ENCODE results near the gene MYOM1. TPM values are rescaled to one million over a fixed set of nuclear protein-coding genes. Genes with fewer than 3 reads are reported as not detected.

MYOM1 gene
- total RNA-seq, 4 donors from 2014 or later, result 0.23 to 2.5 (median 0.52) TPM

GRCh38 chr18:3119401-3120341, 100.1 kb downstream of the MYOM1 start:
- H3K27ac ChIP-seq, result peak overlapping the region in 2 of 4 donors; percentile 43 to 73
- 91 to 92% methylated on average over 12 of the region's 12 CpGs for WGBS, 2 donors
- no peak for TF ChIP-seq CTCF (IDR thresholded peaks at IDR 0.05)
- no peak for TF ChIP-seq POLR2A (IDR thresholded peaks at IDR 0.05)
- H3K27me3 ChIP-seq, result no peaks in the 10 kb centered on the region
- no peak for DNase-seq
- H3K9me3 ChIP-seq, result no peaks in the 10 kb centered on the region
- peaks cover 0 to 33% (median 0%) of the 10 kb centered on the region in 3 donors for H3K4me1 ChIP-seq
- H3K4me3 ChIP-seq, result no peak overlapping the region
- no peaks in the 10 kb centered on the region for H3K36me3 ChIP-seq
- intact Hi-C loops (cut with DNase I), result no loop called here

GRCh38 chr18:3118195-3119010, 101.4 kb downstream of the MYOM1 start:
- Histone ChIP-seq H3K27ac (peak overlapping the region in 2 of 4 donors; percentile 40 to 72), H3K4me1 (peaks cover 0 to 34% (median 0%) of the 10 kb centered on the region in 3 donors), H3K9me3 (no peaks in the 10 kb centered on the region), H3K36me3 (no peaks in the 10 kb centered on the region), H3K27me3 (no peaks in the 10 kb centered on the region), H3K4me3 (no peak overlapping the region)
- TF ChIP-seq POLR2A (IDR thresholded peaks at IDR 0.05) (no peak), CTCF (IDR thresholded peaks at IDR 0.05) (no peak)
- no peak for DNase-seq
- WGBS, 2 donors, result 75% methylated on average over 9 to 10 of the region's 10 CpGs
- intact Hi-C loops (cut with DNase I), result no loop called here

GRCh38 chr18:3117493-3118192, 102.1 kb downstream of the MYOM1 start:
- Histone ChIP-seq H3K27me3 (no peaks in the 10 kb centered on the region), H3K4me1 (peaks cover 0 to 34% (median 0%) of the 10 kb centered on the region in 3 donors), H3K4me3 (no peak overlapping the region), H3K9me3 (no peaks in the 10 kb centered on the region), H3K36me3 (no peaks in the 10 kb centered on the region), H3K27ac (peak overlapping the region in 2 of 4 donors; percentile 40 to 72)
- no peak for DNase-seq
- TF ChIP-seq POLR2A (IDR thresholded peaks at IDR 0.05) (no peak), CTCF (IDR thresholded peaks at IDR 0.05) (no peak)
- intact Hi-C loops (cut with DNase I), result no loop called here
- WGBS, 2 donors, result 47 to 63% methylated on average over 4 of the region's 4 CpGs

GRCh38 chr18:3115447-3116030, 104.2 kb downstream of the MYOM1 start:
- Histone ChIP-seq H3K27me3 (no peaks in the 10 kb centered on the region), H3K9me3 (no peaks in the 10 kb centered on the region), H3K36me3 (no peaks in the 10 kb centered on the region), H3K4me1 (peaks cover 0 to 34% (median 0%) of the 10 kb centered on the region in 3 donors), H3K27ac (peak overlapping the region in 3 of 4 donors; percentile 6 to 68 (median 45)), H3K4me3 (no peak overlapping the region)
- DNase-seq, result no peak
- TF ChIP-seq POLR2A (IDR thresholded peaks at IDR 0.05) (no peak), CTCF (IDR thresholded peaks at IDR 0.05) (no peak)
- intact Hi-C loops (cut with DNase I), result no loop called here
- WGBS, 2 donors, result 55 to 88% methylated on average over 7 of the region's 7 CpGs
